ENCODE measurements around the gene USP40. TPM values are rescaled to one million over a fixed set of nuclear protein-coding genes. Genes with fewer than 3 reads are reported as not detected.
"Not testable (repeated sequence)": the region's sequence is repeated elsewhere in the genome, so short reads cannot be mapped to it uniquely, and the experiment has no call there.

The USP40 gene
- polyA plus RNA-seq, 2 of the 4 experiments (the other 2 are of a cell fraction): 22.9 to 57.0 TPM

GRCh38 chr2:233593201-233593600, 26.6 kb upstream of the USP40 start:
- DNase-seq (ENCODE audit: low read depth in 1 of 2, low spot score in 1 of 2): no peak
- ATAC-seq: no peak
- H3K4me1 ChIP-seq: peaks cover 8% of the 10 kb centered on the region
- peak overlapping the region in 1 of 2 experiments; percentile 8; a peak in 1 of 6 replicates for H3K27ac ChIP-seq
- 90% methylated on average over 8 of the region's 8 CpGs for WGBS (ENCODE audit: missing lambda C conversion rate)
- CTCF ChIA-PET: no interaction called here
- POLR2A ChIA-PET: no interaction called here
- H3K9me3 ChIP-seq: peaks cover 8% of the 10 kb centered on the region; the same call in 2 of the 3 replicates
- no peak for FAIRE-seq
- no peak overlapping the region for H3K4me2 ChIP-seq
- H3K4me3 ChIP-seq: no peak overlapping the region
- TF ChIP-seq NR3C1 (IDR thresholded peaks at IDR 0.05) (no peak), RAD21 (conservative IDR thresholded peaks at IDR 0.05 in 1 of 2, IDR thresholded peaks at IDR 0.05 in 1 of 2) (no peak), HMGXB4 (CRISPR knock-in tag; IDR thresholded peaks at IDR 0.05; ENCODE audit: borderline replicate concordance) (no peak), MAX (IDR thresholded peaks at IDR 0.05) (no peak), MAFK (IDR thresholded peaks at IDR 0.05; ENCODE audit: partially characterized antibody) (no peak), HES2 (IDR thresholded peaks at IDR 0.05) (no peak), HOXB13 (CRISPR knock-in tag; IDR thresholded peaks at IDR 0.05; ENCODE audit: low read depth) (no peak), JUNB (IDR thresholded peaks at IDR 0.05) (no peak), RCOR1 (IDR thresholded peaks at IDR 0.05; ENCODE audit: low read depth, low read length) (no peak), SMC3 (IDR thresholded peaks at IDR 0.05) (no peak), FOSB (CRISPR knock-in tag; IDR thresholded peaks at IDR 0.05) (no peak), POLR2A (IDR thresholded peaks at IDR 0.05; ENCODE audit: low read length) (no peak)

- H3K27ac ChIP-seq; CTCF ChIA-PET; ATAC-seq; H3K9me3 ChIP-seq; H3K4me2 ChIP-seq; H3K4me3 ChIP-seq; H3K4me1 ChIP-seq; FAIRE-seq; DNase-seq (ENCODE audit: low read depth in 1 of 2, low spot score in 1 of 2); POLR2A ChIA-PET: not testable (repeated sequence)
- WGBS (ENCODE audit: missing lambda C conversion rate): 94% methylated on average over 1 of the region's 1 CpG
Measured at GRCh38 chr2:233592706-233593105, 26.1 kb upstream of the USP40 start.

- no peak for FAIRE-seq
Measured at GRCh38 chr2:233588400-233588799, 21.8 kb upstream of the USP40 start.

More at GRCh38 chr2:233588400-233588799, 21.8 kb upstream of the USP40 start:
- ChIA-PET CTCF (no interaction called here), POLR2A (no interaction called here)
- Histone ChIP-seq H3K4me2 (no peak overlapping the region), H3K4me1 (no peaks in the 10 kb centered on the region), H3K27ac (no peak overlapping the region), H3K9me3 (0 out of 3 replicates have a peak, but pooled peaks cover 3% of the 10 kb centered on the region), H3K4me3 (no peak overlapping the region)
- no peak for ATAC-seq
- 82% methylated on average over 2 of the region's 2 CpGs for WGBS (ENCODE audit: missing lambda C conversion rate)
- TF ChIP-seq TFCP2L1 (CRISPR knock-in tag; IDR thresholded peaks at IDR 0.05) (no peak), BHLHE40 (IDR thresholded peaks at IDR 0.05; ENCODE audit: low read depth, low read length) (no peak), CEBPB (IDR thresholded peaks at IDR 0.05) (no peak), ZFP36 (IDR thresholded peaks at IDR 0.05; ENCODE audit: borderline replicate concordance, partially characterized antibody) (no peak), FOXS1 (CRISPR knock-in tag; IDR thresholded peaks at IDR 0.05) (no peak), ZC3H11A (IDR thresholded peaks at IDR 0.05) (no peak), CHD4 (IDR thresholded peaks at IDR 0.05; ENCODE audit: borderline replicate concordance) (no peak), PBX3 (IDR thresholded peaks at IDR 0.05) (no peak), HOXB5 (CRISPR knock-in tag; IDR thresholded peaks at IDR 0.05) (no peak), KDM5A (IDR thresholded peaks at IDR 0.05) (no peak), TP53 (CRISPR knock-in tag; IDR thresholded peaks at IDR 0.05) (no peak), CBX8 (IDR thresholded peaks at IDR 0.05) (no peak), KDM1A (IDR thresholded peaks at IDR 0.05; ENCODE audit: low read depth) (no peak), ATOH8 (CRISPR knock-in tag; IDR thresholded peaks at IDR 0.05; ENCODE audit: low read depth) (no peak)
- DNase-seq (ENCODE audit: low read depth in 1 of 2, low spot score in 1 of 2): no peak
